HEK293 (cell line): Measurements from ENCODE around the gene MRTFB.
A peak's percentile ranks its signal among the peaks of the same experiment; 100 is the strongest.

ENCODE experiments used
- KLF10 ChIP-seq: fragments of 450-650 bp; IDR thresholded peaks from 2 replicates; pipeline ENCODE4 v1.5.1; 2018; ENCODE audit warnings: missing biosample characterization, mild to moderate bottlenecking, missing genetic modification characterization
- KLF16 ChIP-seq: fragments of 450-650 bp; formaldehyde crosslinking; IDR thresholded peaks from 2 replicates; pipeline ENCODE4 v1.5.1; 2017; ENCODE audit warnings: missing biosample characterization, missing genetic modification characterization
- KLF17 ChIP-seq: fragments of 450-650 bp; formaldehyde crosslinking; IDR thresholded peaks from 2 replicates; pipeline ENCODE4 v1.5.1; 2016; ENCODE audit warnings: missing biosample characterization, missing genetic modification characterization
- KLF8 ChIP-seq: fragments of 450-650 bp; formaldehyde crosslinking; IDR thresholded peaks from 2 replicates; pipeline ENCODE4 v1.5.1; 2016; ENCODE audit warnings: missing biosample characterization, missing genetic modification characterization
- OSR2 ChIP-seq: fragments of 450-650 bp; formaldehyde crosslinking; IDR thresholded peaks from 2 replicates; pipeline ENCODE4 v1.5.1; 2016; ENCODE audit warnings: missing biosample characterization, missing genetic modification characterization
- OVOL3 ChIP-seq: fragments of 450-650 bp; formaldehyde crosslinking; IDR thresholded peaks from 2 replicates; pipeline ENCODE4 v1.5.1; 2016; ENCODE audit warnings: missing biosample characterization, missing genetic modification characterization
- SALL2 ChIP-seq: fragments of 450-650 bp; formaldehyde crosslinking; IDR thresholded peaks from 2 replicates; pipeline ENCODE4 v1.5.0; 2017; ENCODE audit warnings: missing biosample characterization, mild to moderate bottlenecking, missing genetic modification characterization, borderline replicate concordance
- YY1 ChIP-seq: fragments of 450-650 bp; formaldehyde crosslinking; IDR thresholded peaks from 2 replicates; pipeline ENCODE4 v1.5.1; 2018; ENCODE audit warnings: missing biosample characterization, missing genetic modification characterization
- ZBTB20 ChIP-seq: fragments of 450-650 bp; formaldehyde crosslinking; IDR thresholded peaks from 2 replicates; pipeline ENCODE4 v1.5.1; 2016; ENCODE audit warnings: missing biosample characterization, missing genetic modification characterization
- ZFP69B ChIP-seq: fragments of 450-650 bp; formaldehyde crosslinking; IDR thresholded peaks from 2 replicates; pipeline ENCODE4 v1.5.1; 2016; ENCODE audit warnings: missing biosample characterization, missing genetic modification characterization
- ZIC2 ChIP-seq: fragments of 450-650 bp; formaldehyde crosslinking; IDR thresholded peaks from 2 replicates; pipeline ENCODE4 v1.5.1; 2016; ENCODE audit warnings: missing biosample characterization, missing genetic modification characterization
- ZNF140 ChIP-seq: fragments of 450-650 bp; formaldehyde crosslinking; IDR thresholded peaks from 2 replicates; pipeline ENCODE4 v1.5.1; 2016; ENCODE audit warnings: missing biosample characterization, missing genetic modification characterization
- ZNF157 ChIP-seq: fragments of 450-650 bp; formaldehyde crosslinking; IDR thresholded peaks from 2 replicates; pipeline ENCODE4 v1.5.1; 2016; ENCODE audit warnings: missing biosample characterization, missing genetic modification characterization
- ZNF221 ChIP-seq: fragments of 450-650 bp; formaldehyde crosslinking; IDR thresholded peaks from 2 replicates; pipeline ENCODE4 v1.5.1; 2017; ENCODE audit warnings: missing biosample characterization, missing genetic modification characterization, borderline replicate concordance
- ZNF26 ChIP-seq: fragments of 450-650 bp; formaldehyde crosslinking; IDR thresholded peaks from 2 replicates; pipeline ENCODE4 v1.5.1; 2016; ENCODE audit warnings: missing biosample characterization, missing genetic modification characterization
- ZNF341 ChIP-seq: fragments of 450-650 bp; formaldehyde crosslinking; IDR thresholded peaks from 2 replicates; pipeline ENCODE4; 2016; ENCODE audit warnings: low read depth, missing biosample characterization, missing genetic modification characterization
- ZNF354C ChIP-seq: fragments of 450-650 bp; formaldehyde crosslinking; IDR thresholded peaks from 2 replicates; pipeline ENCODE4 v1.5.1; 2016; ENCODE audit warnings: missing biosample characterization, missing genetic modification characterization, low read depth, borderline replicate concordance
- ZNF48 ChIP-seq: fragments of 450-650 bp; formaldehyde crosslinking; IDR thresholded peaks from 2 replicates; pipeline ENCODE4 v1.5.1; 2016; ENCODE audit warnings: missing biosample characterization, missing genetic modification characterization
- ZNF501 ChIP-seq: fragments of 450-650 bp; formaldehyde crosslinking; IDR thresholded peaks from 2 replicates; pipeline ENCODE4 v1.5.1; 2016; ENCODE audit warnings: missing biosample characterization, missing genetic modification characterization
- ZNF521 ChIP-seq: fragments of 450-650 bp; formaldehyde crosslinking; IDR thresholded peaks from 2 replicates; pipeline ENCODE4 v1.5.1; 2017; ENCODE audit warnings: missing biosample characterization, mild to moderate bottlenecking, missing genetic modification characterization
- ZNF529 ChIP-seq: fragments of 450-650 bp; formaldehyde crosslinking; IDR thresholded peaks from 2 replicates; pipeline ENCODE4 v1.5.1; 2017; ENCODE audit warnings: missing genetic modification characterization, missing biosample characterization; ENCODE audit not compliant: insufficient replicate concordance
- ZNF548 ChIP-seq: fragments of 450-650 bp; formaldehyde crosslinking; IDR thresholded peaks from 2 replicates; pipeline ENCODE4 v1.5.1; 2016; ENCODE audit warnings: missing biosample characterization, missing genetic modification characterization
- ZNF555 ChIP-seq: fragments of 450-650 bp; formaldehyde crosslinking; conservative IDR thresholded peaks from 2 replicates; pipeline ENCODE4 v1.5.1; 2017; ENCODE audit warnings: missing biosample characterization, mild to moderate bottlenecking, missing genetic modification characterization, inconsistent platforms
- ZNF596 ChIP-seq: fragments of 450-650 bp; IDR thresholded peaks from 2 replicates; pipeline ENCODE4 v1.5.0; 2018; ENCODE audit warnings: missing biosample characterization, mild to moderate bottlenecking, missing genetic modification characterization, moderate library complexity
- ZNF654 ChIP-seq: fragments of 450-650 bp; formaldehyde crosslinking; IDR thresholded peaks from 2 replicates; pipeline ENCODE4 v1.5.1; 2016; ENCODE audit warnings: low read depth, missing biosample characterization, missing genetic modification characterization
- ZNF664 ChIP-seq: fragments of 450-650 bp; formaldehyde crosslinking; IDR thresholded peaks from 2 replicates; pipeline ENCODE4 v1.5.1; 2016; ENCODE audit warnings: missing biosample characterization, missing genetic modification characterization
- ZNF670 ChIP-seq: fragments of 450-650 bp; formaldehyde crosslinking; IDR thresholded peaks from 2 replicates; pipeline ENCODE4 v1.5.1; 2016; ENCODE audit warnings: missing biosample characterization, missing genetic modification characterization, low read depth
- ZNF707 ChIP-seq: fragments of 450-650 bp; formaldehyde crosslinking; IDR thresholded peaks from 2 replicates; pipeline ENCODE4 v1.5.1; 2016; ENCODE audit warnings: missing biosample characterization, missing genetic modification characterization
- ZNF785 ChIP-seq: fragments of 450-650 bp; formaldehyde crosslinking; IDR thresholded peaks from 2 replicates; pipeline ENCODE4 v1.5.1; 2016; ENCODE audit warnings: missing biosample characterization, missing genetic modification characterization
- ZNF837 ChIP-seq: fragments of 450-650 bp; formaldehyde crosslinking; IDR thresholded peaks from 2 replicates; pipeline ENCODE4 v1.5.1; 2016; ENCODE audit warnings: missing biosample characterization, missing genetic modification characterization
- ZSCAN18 ChIP-seq: fragments of 450-650 bp; formaldehyde crosslinking; IDR thresholded peaks from 2 replicates; pipeline ENCODE4 v1.5.1; 2016; ENCODE audit warnings: missing biosample characterization, missing genetic modification characterization
- ZXDB ChIP-seq: fragments of 450-650 bp; formaldehyde crosslinking; IDR thresholded peaks from 2 replicates; pipeline ENCODE4 v1.5.1; 2016; ENCODE audit warnings: missing biosample characterization, missing genetic modification characterization
- TF ChIP-seq, protein P1 (sequence below): fragments of 450-650 bp; formaldehyde crosslinking; IDR thresholded peaks from 2 replicates; pipeline ENCODE4 v1.5.1; 2016; ENCODE audit warnings: missing biosample characterization, missing genetic modification characterization
- TF ChIP-seq, protein P2 (sequence below): fragments of 450-650 bp; formaldehyde crosslinking; IDR thresholded peaks from 2 replicates; pipeline ENCODE4; 2016; ENCODE audit warnings: missing biosample characterization, missing genetic modification characterization

MRTFB gene

DNA sequence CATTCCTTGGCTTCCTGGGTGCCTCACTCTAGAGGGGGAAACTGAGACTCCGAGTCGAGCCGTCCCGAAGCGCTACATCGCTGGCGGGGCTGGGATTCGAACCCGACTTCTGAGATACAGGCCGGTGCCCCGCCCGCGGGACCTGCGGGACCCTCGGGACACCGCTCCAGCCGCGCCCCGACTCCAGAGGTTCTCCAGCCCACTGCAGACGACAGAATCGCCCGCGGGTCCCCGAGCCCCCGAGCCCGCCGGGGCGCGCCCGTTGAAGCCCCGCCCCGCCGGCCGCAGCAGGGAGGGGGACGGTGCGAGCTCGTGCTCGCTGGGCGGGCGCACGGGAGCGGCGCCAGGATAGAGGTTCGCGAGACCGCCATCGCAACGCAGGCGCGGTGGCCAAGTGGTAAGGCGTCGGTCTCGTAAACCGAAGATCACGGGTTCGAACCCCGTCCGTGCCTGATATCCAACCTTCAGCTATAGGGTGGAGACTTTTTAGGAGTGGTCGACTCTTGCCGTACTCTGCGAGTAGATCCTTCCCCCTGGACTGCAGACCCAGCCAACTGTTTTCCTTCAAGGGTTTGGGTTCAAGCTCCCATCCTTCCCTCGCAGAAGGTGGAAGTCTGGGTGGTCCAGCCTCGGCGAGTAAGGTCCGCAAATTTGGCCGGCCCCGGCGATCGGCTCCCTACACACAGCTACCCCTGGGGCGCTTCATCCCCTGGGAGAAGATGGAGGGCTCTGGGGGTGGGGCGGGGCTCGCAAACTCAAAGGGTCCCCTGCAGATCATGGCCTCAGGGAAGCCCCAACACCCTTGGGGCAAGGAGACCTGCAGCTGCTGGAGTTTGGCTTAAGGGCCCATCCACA, 214.6 kb downstream of the MRTFB start (continued):
- no peak for TF ChIP-seq ZNF157
- TF ChIP-seq ZNF596 (tag by site-specific recombination), result no peak
- TF ChIP-seq ZNF654 (tag by site-specific recombination), result peak; percentile 19; the same call in 1 of the 2 replicates
- 0 out of 2 replicates have a peak, but pooled peaks have one; percentile 52 for TF ChIP-seq ZNF501
- no peak for TF ChIP-seq ZNF837 (tag by site-specific recombination)
- TF ChIP-seq ZNF548, result no peak
- TF ChIP-seq ZNF664, result no peak
- no peak for TF ChIP-seq ZNF707
- no peak for TF ChIP-seq ZNF354C (tag by site-specific recombination)
- no peak for TF ChIP-seq ZNF26 (tag by site-specific recombination)
- no peak for TF ChIP-seq ZNF529 (tag by site-specific recombination)
- TF ChIP-seq KLF16 (tag by site-specific recombination), result peak; percentile 93
- TF ChIP-seq ZNF140 (tag by site-specific recombination), result no peak
- TF ChIP-seq ZBTB20 (tag by site-specific recombination), result peak; percentile 58
- TF ChIP-seq, protein P1, sequence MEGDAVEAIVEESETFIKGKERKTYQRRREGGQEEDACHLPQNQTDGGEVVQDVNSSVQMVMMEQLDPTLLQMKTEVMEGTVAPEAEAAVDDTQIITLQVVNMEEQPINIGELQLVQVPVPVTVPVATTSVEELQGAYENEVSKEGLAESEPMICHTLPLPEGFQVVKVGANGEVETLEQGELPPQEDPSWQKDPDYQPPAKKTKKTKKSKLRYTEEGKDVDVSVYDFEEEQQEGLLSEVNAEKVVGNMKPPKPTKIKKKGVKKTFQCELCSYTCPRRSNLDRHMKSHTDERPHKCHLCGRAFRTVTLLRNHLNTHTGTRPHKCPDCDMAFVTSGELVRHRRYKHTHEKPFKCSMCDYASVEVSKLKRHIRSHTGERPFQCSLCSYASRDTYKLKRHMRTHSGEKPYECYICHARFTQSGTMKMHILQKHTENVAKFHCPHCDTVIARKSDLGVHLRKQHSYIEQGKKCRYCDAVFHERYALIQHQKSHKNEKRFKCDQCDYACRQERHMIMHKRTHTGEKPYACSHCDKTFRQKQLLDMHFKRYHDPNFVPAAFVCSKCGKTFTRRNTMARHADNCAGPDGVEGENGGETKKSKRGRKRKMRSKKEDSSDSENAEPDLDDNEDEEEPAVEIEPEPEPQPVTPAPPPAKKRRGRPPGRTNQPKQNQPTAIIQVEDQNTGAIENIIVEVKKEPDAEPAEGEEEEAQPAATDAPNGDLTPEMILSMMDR, result no peak
- TF ChIP-seq, protein P2, sequence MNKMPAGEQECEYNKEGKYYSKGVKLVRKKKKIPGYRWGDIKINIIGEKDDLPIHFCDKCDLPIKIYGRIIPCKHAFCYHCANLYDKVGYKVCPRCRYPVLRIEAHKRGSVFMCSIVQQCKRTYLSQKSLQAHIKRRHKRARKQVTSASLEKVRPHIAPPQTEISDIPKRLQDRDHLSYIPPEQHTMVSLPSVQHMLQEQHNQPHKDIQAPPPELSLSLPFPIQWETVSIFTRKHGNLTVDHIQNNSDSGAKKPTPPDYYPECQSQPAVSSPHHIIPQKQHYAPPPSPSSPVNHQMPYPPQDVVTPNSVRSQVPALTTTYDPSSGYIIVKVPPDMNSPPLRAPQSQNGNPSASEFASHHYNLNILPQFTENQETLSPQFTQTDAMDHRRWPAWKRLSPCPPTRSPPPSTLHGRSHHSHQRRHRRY (tag by site-specific recombination), result no peak
- TF ChIP-seq ZNF48 (tag by site-specific recombination), result no peak
- 0 out of 2 replicates have a peak, but pooled peaks have one; percentile 15 for TF ChIP-seq ZNF785 (tag by site-specific recombination)
- peak; percentile 69; the same call in 1 of the 2 replicates for TF ChIP-seq ZFP69B (tag by site-specific recombination)
- no peak for TF ChIP-seq ZNF221 (tag by site-specific recombination)
- TF ChIP-seq OSR2, result no peak
- TF ChIP-seq ZXDB (tag by site-specific recombination), result peak; percentile 59; the same call in 1 of the 2 replicates
- TF ChIP-seq OVOL3, result no peak
- TF ChIP-seq SALL2 (tag by site-specific recombination), result no peak
- TF ChIP-seq ZNF341, result no peak; the same call in 1 of the 2 replicates
- TF ChIP-seq YY1, result peak; percentile 30; the same call in 1 of the 2 replicates
- peak; percentile 58; the same call in 1 of the 2 replicates for TF ChIP-seq KLF8 (tag by site-specific recombination)
- no peak for TF ChIP-seq ZNF521 (tag by site-specific recombination)
- TF ChIP-seq KLF17 (tag by site-specific recombination), result peak; percentile 94
- TF ChIP-seq ZNF670 (tag by site-specific recombination), result no peak
- peak; percentile 86 for TF ChIP-seq ZIC2 (tag by site-specific recombination)
- peak; percentile 72; the same call in 1 of the 2 replicates for TF ChIP-seq ZSCAN18
- no peak for TF ChIP-seq ZNF555 (tag by site-specific recombination)
- TF ChIP-seq KLF10 (tag by site-specific recombination), result peak; percentile 74
